Activated CD4-positive, alpha-beta T cell treated with anti-CD3 and anti-CD28 coated beads for 36 hours (primary cell): Measurements from ENCODE around the gene MFAP3L. TPM values are rescaled to one million over a fixed set of nuclear protein-coding genes. Genes with fewer than 3 reads are reported as not detected.
"Not testable (repeated sequence)": the region's sequence is repeated elsewhere in the genome, so short reads cannot be mapped to it uniquely, and the experiment has no call there.

Experiments used
- ATAC-seq: fragments of 200-7000 bp; cut with Tn5 transposase; one replicate; pipeline ENCODE4 v1.10.0; 2021; ENCODE audit warnings: mild to moderate bottlenecking, moderate library complexity
- CTCF ChIA-PET: fragments of 350-600 bp; sonication (Branson Sonifier 250); formaldehyde crosslinking; loops from one replicate; lab custom pipeline; 2021; ENCODE audit warnings: antibody characterized with exemption; lab: Charles Lee
- POLR2A ChIA-PET: fragments of 350-600 bp; sonication (Branson Sonifier 250); formaldehyde crosslinking; loops from one replicate; lab custom pipeline; 2021; ENCODE audit warnings: antibody characterized with exemption, inconsistent platforms; lab: Charles Lee
- DNase-seq: peaks from one replicate; pipeline ENCODE4 v3.0.0-alpha.2; 2020
- H3K27ac Mint-ChIP-seq: one replicate; pipeline ENCODE4 v1.8.0; 2021; ENCODE audit warnings: mixed read lengths
- H3K27me3 Mint-ChIP-seq: one replicate; pipeline ENCODE4 v1.8.0; 2021; ENCODE audit warnings: mixed read lengths
- H3K36me3 Mint-ChIP-seq: one replicate; pipeline ENCODE4 v1.8.0; 2021; ENCODE audit warnings: low read depth, mixed read lengths
- H3K4me1 Mint-ChIP-seq: one replicate; pipeline ENCODE4 v1.8.0; 2021; ENCODE audit warnings: mixed read lengths
- H3K4me3 Mint-ChIP-seq: one replicate; pipeline ENCODE4 v1.8.0; 2021; ENCODE audit warnings: mild to moderate bottlenecking, moderate library complexity, mixed read lengths
- H3K9me3 Mint-ChIP-seq: one replicate; pipeline ENCODE4 v1.8.0; 2021; ENCODE audit warnings: low read depth, mixed read lengths
- intact Hi-C, 2 experiments: fragments of 100-400 bp; cut with DNase I in 1 of 2; cut with micrococcal nuclease in 1 of 2; formaldehyde crosslinking; loops; one replicate each; pipeline versions ENCODE4 v1.14.2 to v1.15.1; 2022 to 2024; cut with DNase I, micrococcal nuclease
- total RNA-seq, 2 experiments: library from RNA; stranded (reverse); gene quantifications; one replicate each; pipeline ENCODE4 v1.2.3, GENCODE V29; 2021

MFAP3L gene
- total RNA-seq = under 1 TPM; 0.53 to 0.85 TPM

GRCh38 chr4:170026253-170027021, at the start of gene MFAP3L:
MFAP3L (minus strand) TSS chr4:170026395; CDS start chr4:170005877, 20,518 bp downstream.
- Mint-ChIP-seq H3K4me3 (peak within 1 kb of the TSS; percentile 71), H3K36me3 (peaks cover 3% of the 10 kb centered on the region), H3K27me3 (peaks cover 15% of the 10 kb centered on the region), H3K27ac (peak within 1 kb of the TSS; percentile 78), H3K4me1 (peaks cover 10% of the 10 kb centered on the region), H3K9me3 (no peaks in the 10 kb centered on the region)
- ATAC-seq = peak; percentile 87
- peak; percentile 91 for DNase-seq
- CTCF ChIA-PET = interaction anchor here (1.8 kb wide), 1 partner anchor 413 kb away, joined by 4 read pairs; no protein-coding TSS in a partner anchor
- POLR2A ChIA-PET = no interaction called here
- intact Hi-C loops = loop anchor here (1.0 to 5.0 kb wide), 8 partner anchors 64 to 1018 kb away; partner anchors contain the start of genes HPF1 (in 2 of the 2), NEK1 (in 2 of the 2) and CBR4 (in 1 of the 2)

- ATAC-seq (no peak), DNase-seq (no peak)
- no peak overlapping the region for H3K27ac Mint-ChIP-seq
- intact Hi-C loops = no loop called here
- no peaks in the 10 kb centered on the region for H3K27me3 Mint-ChIP-seq
- no peaks in the 10 kb centered on the region for H3K9me3 Mint-ChIP-seq
- ChIA-PET CTCF (no interaction called here), POLR2A (no interaction called here)
- H3K4me1 Mint-ChIP-seq = no peaks in the 10 kb centered on the region
- H3K36me3 Mint-ChIP-seq = no peaks in the 10 kb centered on the region
- H3K4me3 Mint-ChIP-seq = no peak overlapping the region
Observed at GRCh38 chr4:170071196-170071595, 45.0 kb upstream of the MFAP3L start.

- Mint-ChIP-seq H3K36me3 (no peaks in the 10 kb centered on the region), H3K27me3 (peaks cover 2% of the 10 kb centered on the region), H3K4me1 (no peaks in the 10 kb centered on the region), H3K9me3 (no peaks in the 10 kb centered on the region), H3K27ac (no peak overlapping the region), H3K4me3 (no peak overlapping the region)
- ChIA-PET POLR2A (no interaction called here), CTCF (no interaction called here)
- ATAC-seq (no peak), DNase-seq (no peak)
- intact Hi-C loops = no loop called here
Observed at GRCh38 chr4:170068438-170069128, 42.4 kb upstream of the MFAP3L start.

- no peaks in the 10 kb centered on the region for H3K4me1 Mint-ChIP-seq
- peaks cover 4% of the 10 kb centered on the region for H3K27me3 Mint-ChIP-seq
- no peak for DNase-seq
- no peaks in the 10 kb centered on the region for H3K36me3 Mint-ChIP-seq
- no peak overlapping the region for H3K27ac Mint-ChIP-seq
- intact Hi-C loops = no loop called here
- POLR2A ChIA-PET = no interaction called here
- CTCF ChIA-PET = no interaction called here
- H3K9me3 Mint-ChIP-seq = no peaks in the 10 kb centered on the region
- H3K4me3 Mint-ChIP-seq = no peak overlapping the region
- no peak for ATAC-seq
Observed at GRCh38 chr4:170059421-170059820, 33.2 kb upstream of the MFAP3L start.

GRCh38 chr4:170058826-170059225, 32.6 kb upstream of the MFAP3L start:
- H3K36me3 Mint-ChIP-seq = no peaks in the 10 kb centered on the region
- ChIA-PET POLR2A (no interaction called here), CTCF (interaction anchor here (0.8 kb wide), 1 partner anchor 11 kb away, joined by 5 read pairs; no protein-coding TSS in a partner anchor)
- H3K9me3 Mint-ChIP-seq = no peaks in the 10 kb centered on the region
- DNase-seq = no peak
- peaks cover 4% of the 10 kb centered on the region for H3K27me3 Mint-ChIP-seq
- intact Hi-C loops = no loop called here
- H3K4me1 Mint-ChIP-seq = no peaks in the 10 kb centered on the region
- H3K27ac Mint-ChIP-seq = no peak overlapping the region
- ATAC-seq = no peak
- no peak overlapping the region for H3K4me3 Mint-ChIP-seq

GRCh38 chr4:170057866-170058265, 31.7 kb upstream of the MFAP3L start:
- DNase-seq (no peak), ATAC-seq (no peak)
- no peaks in the 10 kb centered on the region for H3K9me3 Mint-ChIP-seq
- H3K27me3 Mint-ChIP-seq = peaks cover 5% of the 10 kb centered on the region
- H3K27ac Mint-ChIP-seq = no peak overlapping the region
- CTCF ChIA-PET = interaction anchor here (0.6 to 0.8 kb wide), 2 partner anchors 10 to 21 kb away, joined by 4 to 5 read pairs; no protein-coding TSS in a partner anchor
- intact Hi-C loops = no loop called here
- no peaks in the 10 kb centered on the region for H3K36me3 Mint-ChIP-seq
- H3K4me3 Mint-ChIP-seq = no peak overlapping the region
- POLR2A ChIA-PET = no interaction called here
- H3K4me1 Mint-ChIP-seq = no peaks in the 10 kb centered on the region

GRCh38 chr4:170052919-170053318, 26.7 kb upstream of the MFAP3L start:
- POLR2A ChIA-PET = no interaction called here
- H3K4me3 Mint-ChIP-seq = no peak overlapping the region
- peaks cover 3% of the 10 kb centered on the region for H3K27me3 Mint-ChIP-seq
- no peaks in the 10 kb centered on the region for H3K36me3 Mint-ChIP-seq
- no peak for ATAC-seq
- no peak overlapping the region for H3K27ac Mint-ChIP-seq
- H3K4me1 Mint-ChIP-seq = no peaks in the 10 kb centered on the region
- intact Hi-C loops = no loop called here
- DNase-seq = no peak
- CTCF ChIA-PET = no interaction called here
- no peaks in the 10 kb centered on the region for H3K9me3 Mint-ChIP-seq

- Mint-ChIP-seq H3K36me3 (no peaks in the 10 kb centered on the region), H3K27ac (no peak overlapping the region)
Observed at GRCh38 chr4:170051402-170051801, 25.2 kb upstream of the MFAP3L start.

GRCh38 chr4:170049766-170050165, 23.6 kb upstream of the MFAP3L start:
- intact Hi-C loops = loop anchor here (5.0 to 10.0 kb wide), 3 partner anchors 437 to 1127 kb away; partner anchors contain the start of gene NEK1 (in 2 of the 2)
- no peaks in the 10 kb centered on the region for H3K36me3 Mint-ChIP-seq
- no peak for DNase-seq
- CTCF ChIA-PET = interaction anchor here (0.6 to 1.5 kb wide), 4 partner anchors 239 to 1350 kb away, joined by 3 to 5 read pairs (median 4); no protein-coding TSS in a partner anchor
- no peaks in the 10 kb centered on the region for H3K9me3 Mint-ChIP-seq
- no peak overlapping the region for H3K4me3 Mint-ChIP-seq
- no peak for ATAC-seq
- H3K27ac Mint-ChIP-seq = no peak overlapping the region
- POLR2A ChIA-PET = no interaction called here
- no peaks in the 10 kb centered on the region for H3K4me1 Mint-ChIP-seq
- H3K27me3 Mint-ChIP-seq = peaks cover 2% of the 10 kb centered on the region

More at GRCh38 chr4:170051402-170051801, 25.2 kb upstream of the MFAP3L start:
- ATAC-seq (no peak), DNase-seq (no peak)
- no peaks in the 10 kb centered on the region for H3K9me3 Mint-ChIP-seq
- H3K4me1 Mint-ChIP-seq = no peaks in the 10 kb centered on the region
- ChIA-PET CTCF (no interaction called here), POLR2A (no interaction called here)
- no peak overlapping the region for H3K4me3 Mint-ChIP-seq
- intact Hi-C loops = no loop called here
- H3K27me3 Mint-ChIP-seq = peaks cover 3% of the 10 kb centered on the region

- intact Hi-C loops = loop anchor here (1.0 to 10.0 kb wide), 4 partner anchors 238 to 1126 kb away; partner anchors contain the start of gene NEK1 (in 2 of the 2)
- H3K4me1 Mint-ChIP-seq = no peaks in the 10 kb centered on the region
- POLR2A ChIA-PET = no interaction called here
- ATAC-seq = no peak
- H3K9me3 Mint-ChIP-seq = no peaks in the 10 kb centered on the region
- no peak overlapping the region for H3K27ac Mint-ChIP-seq
- H3K36me3 Mint-ChIP-seq = no peaks in the 10 kb centered on the region
- CTCF ChIA-PET = interaction anchor here (0.7 to 2.0 kb wide), 8 partner anchors 11 to 1126 kb away, joined by 3 to 46 read pairs (median 4); no protein-coding TSS in a partner anchor
- DNase-seq = peak; percentile 75
- H3K27me3 Mint-ChIP-seq = no peaks in the 10 kb centered on the region
- H3K4me3 Mint-ChIP-seq = no peak overlapping the region
Observed at GRCh38 chr4:170047771-170048354, 21.7 kb upstream of the MFAP3L start.

- ATAC-seq, H3K4me3 Mint-ChIP-seq, H3K4me1 Mint-ChIP-seq, H3K36me3 Mint-ChIP-seq, DNase-seq, H3K27ac Mint-ChIP-seq, H3K27me3 Mint-ChIP-seq, H3K9me3 Mint-ChIP-seq, POLR2A ChIA-PET, CTCF ChIA-PET: not testable (repeated sequence)
- intact Hi-C loops = loop anchor here (5.0 to 10.0 kb wide), 3 partner anchors 434 to 1124 kb away; partner anchors contain the start of gene NEK1 (in 2 of the 2)
Observed at GRCh38 chr4:170046156-170046555, 20.0 kb upstream of the MFAP3L start.
